ENCODE measurements around the gene COL6A3.

Gene COL6A3

DNA sequence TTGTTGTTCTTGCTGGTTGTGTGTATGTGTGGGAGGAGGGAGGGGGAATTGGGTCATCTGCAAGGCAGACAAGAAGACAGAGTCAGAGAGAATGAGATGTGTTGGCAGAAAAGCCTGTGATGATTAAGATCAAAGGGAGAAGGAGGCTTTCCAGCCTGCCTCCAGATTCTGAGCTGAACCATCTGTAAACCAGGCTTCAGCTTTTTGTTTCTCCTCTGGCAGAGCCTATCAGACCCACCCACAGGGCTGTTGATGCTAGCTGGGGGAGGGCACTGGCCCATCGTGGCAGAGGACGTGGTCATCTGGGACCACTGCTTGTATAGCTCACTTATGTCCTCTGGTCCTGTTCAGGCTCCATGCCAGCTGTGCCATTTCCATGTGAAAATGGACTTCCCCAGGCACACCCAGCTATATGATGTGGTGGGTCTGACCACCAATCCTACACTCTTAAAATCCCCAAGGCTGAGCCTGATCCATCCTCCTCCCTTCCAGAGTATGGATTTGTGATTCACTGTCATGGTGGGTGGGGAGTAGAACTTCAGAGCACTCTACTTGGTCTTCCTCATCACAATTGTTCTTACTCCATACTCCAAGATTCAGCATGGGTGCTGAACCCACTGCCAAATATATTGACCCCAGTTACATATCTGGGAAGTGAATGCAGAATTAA is 27.8 kb upstream of the COL6A3 start:
- no peak for DNase-seq (ENCODE audit: low read depth)

- no peak for DNase-seq (ENCODE audit: low read depth)
Observed at GRCh38 chr2:237440819-237441281, 26.9 kb upstream of the COL6A3 start.

GRCh38 chr2:237438080-237438940 is 24.3 kb upstream of the COL6A3 start:
- DNase-seq (ENCODE audit: low read depth), result no peak

GRCh38 chr2:237437566-237437965 is 23.6 kb upstream of the COL6A3 start:
- no peak for DNase-seq (ENCODE audit: low read depth)

DNA sequence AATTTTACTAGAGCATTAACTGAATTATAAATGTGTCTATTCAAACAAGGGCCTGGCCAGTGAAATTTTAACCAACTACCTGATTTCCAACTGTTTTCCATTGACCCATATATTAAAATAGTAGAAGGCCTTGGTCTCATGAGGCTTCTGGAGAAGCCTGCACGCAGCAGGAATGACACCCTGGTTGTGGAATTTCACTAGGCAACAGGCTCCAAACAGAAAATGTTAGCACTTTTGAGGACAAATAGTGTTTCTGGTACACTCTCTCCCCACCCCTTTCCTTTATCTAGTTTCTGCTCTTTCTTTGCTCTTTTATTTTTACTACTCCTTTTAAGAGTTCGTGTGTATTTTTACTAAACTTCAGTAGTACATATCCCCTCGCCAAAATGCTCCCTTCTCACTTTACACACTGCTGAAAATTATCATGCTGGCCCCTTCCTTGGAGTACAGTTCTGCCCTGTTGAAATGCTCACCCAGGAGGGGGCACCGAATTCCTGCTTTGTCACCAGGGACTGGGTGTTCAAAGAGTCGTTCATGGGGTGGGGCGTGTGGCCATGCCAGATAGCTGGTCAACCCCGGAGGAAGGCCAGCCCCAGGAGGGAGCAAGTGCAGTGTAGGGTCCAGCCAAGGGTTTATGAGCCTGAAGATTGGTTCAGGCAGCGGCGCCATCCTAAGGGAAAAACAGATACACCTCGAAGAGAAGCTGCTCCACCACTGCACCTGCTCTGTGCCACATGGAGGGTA is 22.1 kb upstream of the COL6A3 start:
- no peak for DNase-seq (ENCODE audit: low read depth)

GRCh38 chr2:237434866-237435311 is 20.9 kb upstream of the COL6A3 start:
- no peak for DNase-seq (ENCODE audit: low read depth)

GRCh38 chr2:237433920-237434676 is 20.1 kb upstream of the COL6A3 start:
- DNase-seq (ENCODE audit: low read depth), result no peak

GRCh38 chr2:237432484-237433092 is 18.6 kb upstream of the COL6A3 start:
- DNase-seq (ENCODE audit: low read depth), result peak; percentile 90

DNA sequence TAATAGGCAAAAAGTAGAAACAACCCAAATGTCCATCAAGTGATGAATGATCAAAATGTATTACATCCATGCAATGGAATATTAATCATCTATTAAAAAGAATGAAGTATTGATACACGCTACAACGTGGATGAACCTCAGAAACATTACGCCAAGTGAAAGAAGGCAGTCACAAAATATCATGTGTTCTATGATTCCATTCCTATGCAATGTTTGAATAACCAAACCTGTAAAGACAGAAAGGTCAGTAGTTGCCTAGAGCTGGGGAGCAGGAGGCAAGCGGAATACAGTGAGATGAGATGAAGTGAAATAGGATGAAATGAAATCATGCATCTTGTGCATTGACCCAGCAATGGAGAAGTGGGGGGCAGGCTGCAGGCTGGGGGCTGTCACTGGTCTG is 17.9 kb upstream of the COL6A3 start:
- no peak for DNase-seq (ENCODE audit: low read depth)

- DNase-seq (ENCODE audit: low read depth), result peak; percentile 84
Observed at GRCh38 chr2:237431372-237431771, 17.4 kb upstream of the COL6A3 start.

DNA sequence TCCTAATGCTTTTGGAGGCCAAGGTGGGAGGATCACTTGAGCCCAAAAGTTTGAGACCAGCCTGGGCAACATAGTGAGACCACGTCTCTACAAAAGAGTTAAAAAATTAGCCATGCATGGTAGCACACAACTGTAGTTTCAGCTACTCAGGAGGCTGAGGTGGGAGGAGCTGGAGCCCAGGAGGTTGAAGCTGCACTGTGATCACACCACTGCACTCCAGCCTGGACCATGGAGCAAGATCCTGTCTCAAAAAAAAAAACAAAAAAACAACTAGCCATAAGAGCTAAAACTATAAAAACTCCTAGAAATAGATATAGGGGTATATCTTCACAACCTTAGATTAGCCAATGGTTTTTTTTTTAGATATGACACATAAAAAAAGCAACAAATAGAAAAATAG is 16.9 kb upstream of the COL6A3 start:
- no peak for DNase-seq (ENCODE audit: low read depth)

GRCh38 chr2:237429753-237430152 is 15.8 kb upstream of the COL6A3 start:
- DNase-seq (ENCODE audit: low read depth), result no peak

DNA sequence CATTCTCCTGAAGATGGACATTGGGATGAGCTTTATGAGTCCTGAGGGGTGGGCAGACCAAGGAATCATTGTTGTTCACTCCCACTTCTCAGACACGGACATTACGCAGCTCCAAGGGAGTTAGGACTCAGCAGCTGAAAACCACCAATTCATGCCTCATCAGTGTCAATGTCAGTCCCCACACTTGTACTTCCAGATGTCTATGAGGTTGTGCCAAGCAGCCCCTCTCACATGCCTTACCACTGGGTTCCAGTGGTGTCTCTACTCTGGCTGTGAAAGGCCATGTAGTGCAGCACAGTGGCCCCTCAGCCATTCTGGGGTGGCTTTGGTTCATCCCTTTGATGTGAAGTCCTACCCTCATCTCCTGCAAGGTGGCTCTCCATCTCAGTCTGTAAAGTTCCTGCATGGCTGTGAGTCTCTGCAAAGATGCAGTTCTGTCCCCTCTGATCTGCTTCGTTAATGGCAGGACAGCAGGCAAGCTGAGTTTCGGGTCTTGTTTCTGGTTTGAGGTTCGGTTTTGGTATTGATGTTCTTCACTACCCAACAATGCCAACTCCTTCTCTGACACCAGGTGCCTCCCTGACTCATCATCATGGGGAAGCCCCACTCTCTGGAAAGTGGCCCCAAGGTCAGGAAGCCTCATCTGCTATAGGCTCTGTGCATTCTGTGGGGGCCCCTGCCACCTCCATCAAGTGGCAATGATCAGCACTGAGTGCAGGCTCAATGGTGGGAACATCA is 14.0 kb upstream of the COL6A3 start:
- DNase-seq (ENCODE audit: low read depth), result no peak

- DNase-seq (ENCODE audit: low read depth), result no peak
Observed at GRCh38 chr2:237426517-237426916, 12.6 kb upstream of the COL6A3 start.

GRCh38 chr2:237425320-237425719 is 11.4 kb upstream of the COL6A3 start:
- DNase-seq (ENCODE audit: low read depth), result no peak

GRCh38 chr2:237424544-237424943 is 10.6 kb upstream of the COL6A3 start:
- DNase-seq (ENCODE audit: low read depth), result no peak

DNA sequence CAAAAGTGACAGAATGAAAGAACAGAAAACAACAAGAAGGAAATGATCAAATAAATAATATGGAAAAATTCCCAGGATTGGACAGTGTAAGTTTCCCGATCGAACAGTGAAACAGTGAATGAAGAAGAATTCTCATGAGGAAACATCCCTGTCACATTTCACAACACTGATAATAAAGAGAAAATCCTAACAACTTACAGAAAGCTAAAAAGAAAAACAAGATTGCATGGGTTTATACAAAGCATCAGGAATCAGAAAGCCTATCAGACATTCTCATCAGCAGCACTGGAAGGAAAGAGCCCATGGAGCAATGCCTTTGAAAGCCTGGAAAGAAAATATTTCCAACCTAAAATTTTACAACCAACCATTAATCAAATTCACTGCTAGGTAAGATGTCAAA is 9.9 kb upstream of the COL6A3 start:
- no peak for DNase-seq (ENCODE audit: low read depth)

GRCh38 chr2:237422309-237422708 is 8.3 kb upstream of the COL6A3 start:
- no peak for DNase-seq (ENCODE audit: low read depth)

- DNase-seq (ENCODE audit: low read depth), result peak; percentile 64
Observed at GRCh38 chr2:237421542-237422116, 7.7 kb upstream of the COL6A3 start.

DNA sequence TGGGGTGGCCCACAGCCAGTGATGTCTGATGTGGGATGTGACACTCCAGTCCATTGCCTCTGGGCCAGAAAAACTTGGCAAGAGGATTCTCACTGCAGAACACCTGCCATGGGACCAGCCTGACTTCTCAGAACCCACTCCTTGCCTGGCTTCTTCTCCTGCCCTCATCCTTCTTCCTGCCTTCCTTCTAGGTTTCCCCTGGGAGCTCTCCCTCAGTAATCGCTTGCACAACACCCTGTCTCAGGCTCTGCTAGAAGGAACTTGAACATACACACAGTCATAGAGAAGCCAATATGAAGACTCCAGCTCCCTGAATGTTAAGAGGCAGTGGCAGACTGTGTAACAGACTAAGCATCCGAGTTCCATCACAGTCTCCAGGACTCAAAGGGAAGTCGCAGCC is 4.3 kb upstream of the COL6A3 start:
- DNase-seq (ENCODE audit: low read depth), result no peak

Data from HS-5 (cell line).